K562 (cell line): Measurements from ENCODE around the gene MOG. TPM values are rescaled to one million over a fixed set of nuclear protein-coding genes. Genes with fewer than 3 reads are reported as not detected.
A peak's percentile ranks its signal among the peaks of the same experiment; 100 is the strongest.

Experiments
- DEAF1 ChIP-seq: fragments of 450-650 bp; formaldehyde crosslinking; IDR thresholded peaks from 2 replicates; pipeline ENCODE4 v1.4.0; 2020; ENCODE audit warnings: mild to moderate bottlenecking, moderate library complexity
- HDAC6 ChIP-seq: IDR thresholded peaks from 2 replicates; pipeline ENCODE4 v1.6.1; 2012; ENCODE audit warnings: low read depth, mild to moderate bottlenecking, control low read depth, inconsistent platforms, low read length, moderate library complexity
- JUND ChIP-seq, 2 experiments: IDR thresholded peaks; 2 replicates in 1 of 2; 3 replicates in 1 of 2; pipeline ENCODE4 v1.6.1; 2011; ENCODE audit warnings: borderline replicate concordance in 2 of 2, low read depth in 2 of 2, low read length in 2 of 2, improper control_type of control experiment in 1 of 2, missing biosample characterization in 1 of 2, missing genetic modification characterization in 1 of 2, missing genetic modification reagents in 1 of 2
- REST ChIP-seq, 2 experiments: fragments of 450-650 bp; formaldehyde crosslinking in 1 of 2; IDR thresholded peaks; 2 replicates each; pipeline versions ENCODE4 v1.4.0 to v1.6.1; 2014 to 2020; ENCODE audit warnings: mild to moderate bottlenecking in 2 of 2, borderline replicate concordance in 1 of 2, low read depth in 1 of 2
- RFX1 ChIP-seq: fragments of 450-650 bp; IDR thresholded peaks from 2 replicates; pipeline ENCODE4 v1.6.1; 2016; ENCODE audit warnings: mild to moderate bottlenecking, moderate library complexity
- SMAD2 ChIP-seq: fragments of 150-350 bp; IDR thresholded peaks from 2 replicates; pipeline ENCODE4 v1.6.1; 2014; ENCODE audit warnings: low read depth, mild to moderate bottlenecking, low read length
- TFAP4 ChIP-seq: sonication (generic); formaldehyde crosslinking; IDR thresholded peaks from 2 replicates; pipeline ENCODE4 v1.8.0; 2022; ENCODE audit warnings: missing genetic modification reagents, mild to moderate bottlenecking, moderate library complexity, borderline replicate concordance
- ZBTB34 ChIP-seq: fragments of 250-450 bp; sonication (Bioruptor Pico); IDR thresholded peaks from 2 replicates; pipeline ENCODE4 v1.8.0; 2021; ENCODE audit warnings: mild to moderate bottlenecking, moderate library complexity
- ZFP91 ChIP-seq: sonication (generic); formaldehyde crosslinking; IDR thresholded peaks from 2 replicates; pipeline ENCODE4 v1.8.0; 2022; ENCODE audit warnings: mild to moderate bottlenecking, missing genetic modification reagents
- ZNF124 ChIP-seq: sonication (generic); formaldehyde crosslinking; IDR thresholded peaks from 2 replicates; pipeline ENCODE4 v1.8.1; 2022; ENCODE audit warnings: missing genetic modification reagents
- ZNF75A ChIP-seq: fragments of 450-650 bp; formaldehyde crosslinking; IDR thresholded peaks from 2 replicates; pipeline ENCODE4 v1.4.0; 2020; ENCODE audit warnings: mild to moderate bottlenecking
- polyA plus RNA-seq, 8 experiments: library from polyadenylated mRNA; depleted of rRNA in 4 of 8; stranded (reverse) in 5 of 8; unstranded in 3 of 8; fragments of >200 nt; fragmentation: Nextera tagmentation in 2 of 8; fragmentation: Illumina TruSeq in 1 of 8; extraction: Ambion mirVana in 2 of 8; extraction: Trizol in 1 of 8; gene quantifications; 2 replicates each; pipeline versions ENCODE4 v1.2.1 to v1.2.3, GENCODE V29; 2011 to 2014; ENCODE audit warnings: inconsistent platforms in 1 of 8, missing spikeins in 1 of 8
- total RNA-seq, 7 experiments: library from RNA; depleted of rRNA in 6 of 7; stranded (reverse); fragments of >200 nt in 6 of 7; fragmentation: Illumina TruSeq in 2 of 7; extraction: Trizol in 2 of 7; gene quantifications; 2 replicates each; pipeline versions ENCODE4 v1.2.1 to v1.2.3, GENCODE V29; 2011 to 2021; ENCODE audit warnings: low replicate concordance in 1 of 7

The MOG gene
- total and polyA plus RNA-seq, 9 of the 15 experiments (the other 6 are each of a cell fraction or from before 2014, with no cell fraction given) = not detected

- TF ChIP-seq ZFP91 (CRISPR knock-in tag) (no peak), ZBTB34 (CRISPR knock-in tag) (no peak), JUND (IDR thresholded peaks at IDR 0.05; ENCODE audit: borderline replicate concordance, low read depth, low read length) (0 out of 2 replicates have a peak, but pooled peaks have one; percentile 18), JUND (tag; IDR thresholded peaks at IDR 0.05; ENCODE audit: borderline replicate concordance, low read depth, low read length) (no peak), SMAD2 (no peak), HDAC6 (no peak), RFX1 (no peak), REST (IDR thresholded peaks at IDR 0.05; ENCODE audit: borderline replicate concordance) (peak; percentile 30; the same call in 1 of the 2 replicates), REST (CRISPR knock-in tag; IDR thresholded peaks at IDR 0.05; ENCODE audit: low read depth) (no peak), ZNF124 (CRISPR knock-in tag) (no peak), TFAP4 (no peak), ZNF75A (CRISPR knock-in tag) (no peak), DEAF1 (CRISPR knock-in tag) (no peak)
Measured at GRCh38 chr6:29653452-29654038, 3.3 kb upstream of the MOG start (continued).
